GM18907 (cell line): ENCODE results near the gene HADHA.

Experiments
- ATAC-seq: cut with Tn5 transposase; IDR thresholded peaks from one replicate; pipeline ENCODE4 v1.9.1; 2021; ENCODE audit warnings: mild to moderate bottlenecking, moderate library complexity; ENCODE audit not compliant: unreplicated experiment

The HADHA gene

DNA sequence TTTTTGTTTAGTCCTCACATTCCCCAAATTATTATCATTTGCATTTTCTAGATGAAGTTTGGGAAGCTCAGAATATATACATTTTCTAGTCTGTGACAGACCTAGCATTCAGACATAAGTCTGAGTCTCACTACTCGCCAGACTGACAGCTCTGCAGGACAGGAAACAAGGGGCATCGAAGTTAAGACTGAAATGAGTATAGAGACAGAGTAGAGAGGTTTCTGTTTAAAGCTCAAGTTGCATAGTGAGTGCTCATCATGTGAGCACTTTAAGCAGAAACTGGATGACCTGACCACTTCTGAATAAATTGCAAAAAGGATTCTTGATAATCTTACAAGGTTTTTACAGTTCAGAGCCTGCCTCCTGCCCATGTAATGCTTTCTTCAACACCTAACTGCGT is 1.4 kb upstream of the HADHA start:
- ATAC-seq = peak; percentile 56

DNA sequence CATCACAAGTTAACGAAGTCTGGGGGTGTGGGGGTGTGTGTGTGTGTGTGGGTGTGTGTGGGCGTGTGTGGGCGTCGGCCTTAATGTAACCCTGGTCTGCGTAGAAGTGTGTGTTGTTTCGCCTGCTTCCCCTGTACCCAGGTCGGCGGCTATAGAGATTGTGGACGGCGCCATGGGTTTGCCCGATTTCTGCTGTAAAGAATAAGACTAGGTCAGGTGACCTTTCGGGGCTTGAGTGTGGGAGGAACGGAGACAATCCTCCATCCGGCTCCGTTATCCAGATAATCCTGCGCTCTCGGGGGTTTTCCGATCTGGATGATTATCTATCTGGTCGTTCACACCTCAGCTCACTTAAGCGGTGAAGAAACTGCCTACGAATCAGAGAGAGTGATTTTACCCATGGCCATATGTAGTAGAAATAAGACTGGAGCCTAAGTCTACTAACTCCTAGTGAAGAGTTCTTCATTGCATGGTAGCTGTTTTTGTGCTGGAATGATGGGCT is 850 bp upstream of the HADHA start:
- ATAC-seq = peak; percentile 18

DNA sequence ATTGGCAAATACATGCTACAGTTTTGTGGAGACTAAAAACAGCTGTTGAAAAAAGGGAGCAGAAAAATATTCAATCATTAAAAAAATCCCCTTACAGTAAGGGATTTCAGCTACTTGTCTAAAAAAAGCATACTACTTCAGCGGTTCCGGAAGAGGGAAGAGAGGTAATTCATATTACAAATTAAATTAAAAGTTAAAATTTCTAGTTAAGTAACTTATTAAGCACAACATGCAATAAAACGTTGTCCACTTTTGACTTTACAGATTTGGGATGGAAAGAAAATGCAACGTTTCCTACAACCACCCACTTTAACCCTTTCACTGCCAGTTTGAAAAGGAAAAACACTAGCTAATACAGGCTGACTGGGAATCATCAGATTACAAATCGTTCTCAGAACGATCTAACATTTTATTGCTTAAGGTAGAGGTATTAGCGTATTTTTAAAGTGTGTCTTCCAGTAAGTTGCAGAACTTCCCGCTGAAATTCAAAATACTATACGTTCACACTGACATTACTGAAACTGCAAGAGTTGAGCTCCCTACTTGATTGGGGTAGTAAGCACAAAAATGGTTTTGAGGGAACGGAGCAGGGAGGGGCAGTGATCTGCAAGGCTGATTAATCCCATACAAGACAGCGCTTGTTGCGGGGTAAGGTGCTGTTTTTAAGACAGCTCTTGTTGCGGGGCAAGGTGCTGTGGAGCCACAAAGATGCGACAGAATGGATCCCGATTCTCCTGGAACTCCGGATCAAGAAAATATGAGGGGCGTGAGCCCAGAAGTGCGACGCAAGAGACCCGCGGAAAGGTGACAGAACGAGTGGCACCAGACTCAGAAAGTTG is 743 bp downstream of the HADHA start:
- no peak for ATAC-seq

DNA sequence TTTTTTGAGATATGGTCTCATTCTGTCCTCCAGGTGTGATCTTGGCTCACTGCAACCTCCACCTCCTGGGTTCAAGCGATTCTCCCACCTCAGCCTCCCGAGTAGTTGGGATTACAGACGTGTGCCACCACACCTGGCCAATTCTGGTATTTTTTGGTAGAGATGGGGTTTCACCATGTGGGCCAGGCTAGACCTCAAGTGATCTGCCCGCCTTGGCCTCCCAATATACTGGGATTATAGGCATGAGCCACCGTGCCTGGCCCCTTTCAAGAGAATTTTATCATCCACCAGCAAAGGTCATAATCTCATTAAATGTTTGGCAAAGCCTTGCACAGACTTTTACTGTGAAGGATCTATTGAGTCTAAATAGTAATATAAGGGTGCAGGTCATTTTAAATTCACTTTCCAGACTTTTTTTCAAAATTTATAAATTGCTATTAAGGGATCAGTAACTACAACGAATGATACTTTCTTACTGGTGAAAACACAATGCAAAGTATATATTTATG is 2.5 kb downstream of the HADHA start:
- ATAC-seq = no peak

DNA sequence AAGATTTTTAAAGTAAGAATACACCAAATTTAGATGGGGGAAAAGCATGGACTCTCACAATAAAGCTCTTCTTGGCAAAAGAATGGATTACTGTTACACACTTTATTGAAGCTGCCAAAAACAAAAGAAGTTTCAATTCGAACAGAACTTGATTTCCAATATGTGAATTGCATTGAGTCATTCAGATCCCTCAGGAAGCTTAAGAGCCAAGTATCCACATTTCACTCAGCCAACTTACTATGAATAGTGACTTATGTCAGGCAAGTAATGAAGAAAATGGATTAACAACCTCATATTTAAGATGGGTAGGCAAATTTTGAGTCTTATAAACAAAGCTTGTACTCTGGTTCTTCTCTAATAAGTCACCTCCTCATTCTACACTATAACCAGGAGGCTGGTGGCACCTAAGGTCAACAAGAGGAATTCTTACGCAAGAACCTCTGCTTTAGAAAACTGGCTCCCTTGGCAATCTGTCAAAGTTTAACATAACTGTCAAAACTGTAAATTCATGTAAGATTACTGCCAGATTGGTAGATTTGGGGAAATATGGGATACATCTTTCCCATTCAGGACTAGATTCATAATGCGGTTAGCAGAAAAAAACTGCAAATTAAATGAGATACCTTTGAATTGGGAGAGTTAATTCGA is 6.0 kb downstream of the HADHA start:
- no peak for ATAC-seq

DNA sequence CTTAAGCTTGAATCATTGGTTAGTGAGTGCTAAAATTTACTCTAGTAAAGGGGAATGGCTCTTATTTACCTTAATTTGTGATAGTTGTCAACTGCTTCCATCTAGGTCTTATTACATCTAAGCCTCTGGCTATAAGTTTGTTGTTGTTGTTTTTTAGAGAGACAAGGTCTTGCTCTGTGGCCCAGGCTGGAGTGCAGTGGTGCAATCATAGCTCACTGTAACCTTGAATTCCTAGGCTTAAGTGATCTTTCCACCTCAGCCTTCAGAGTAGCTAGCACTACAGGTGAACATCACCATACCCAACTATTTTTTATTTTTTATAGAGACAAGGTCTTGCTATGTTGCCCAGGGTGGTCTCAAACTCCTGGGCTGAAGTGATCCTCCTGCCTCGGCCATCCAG is 6.6 kb downstream of the HADHA start:
- ATAC-seq = no peak

DNA sequence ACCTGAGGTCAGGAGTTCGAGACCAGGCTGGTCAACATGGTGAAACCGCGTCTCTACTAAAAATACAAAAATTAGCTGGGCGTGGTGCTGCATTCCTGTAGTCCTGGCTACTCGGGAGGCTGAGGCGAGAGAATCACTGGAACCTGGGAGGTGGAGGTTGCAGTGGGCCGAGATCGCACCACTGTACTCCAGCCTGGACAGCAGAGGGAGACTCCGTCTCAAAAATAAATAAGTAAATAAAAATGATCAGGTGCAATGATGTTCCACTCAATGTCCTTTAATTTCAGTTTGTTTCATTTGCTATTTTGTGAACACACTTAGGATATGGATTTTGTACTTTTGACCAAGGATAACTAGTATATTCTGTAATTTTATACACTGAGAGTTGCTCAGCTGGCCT is 9.3 kb downstream of the HADHA start:
- ATAC-seq = no peak

DNA sequence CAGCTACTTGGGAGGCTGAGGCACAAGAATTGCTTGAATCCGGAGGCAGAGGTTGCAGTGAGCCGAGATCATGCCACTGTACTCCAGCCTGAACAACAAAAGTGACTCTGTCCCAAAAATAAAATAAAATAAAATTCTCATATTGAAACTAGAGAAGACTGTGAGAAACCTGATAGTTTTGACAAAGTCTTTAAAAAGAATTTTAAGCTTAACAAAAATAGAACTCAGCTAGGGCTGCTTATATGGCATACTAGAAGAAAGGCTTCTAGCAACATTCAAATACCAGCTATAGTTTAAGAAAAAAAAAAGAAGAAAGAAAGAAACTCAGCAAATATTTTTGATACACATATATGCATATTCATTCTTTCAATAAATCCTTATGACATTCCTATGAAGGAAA is 13.6 kb downstream of the HADHA start:
- ATAC-seq = no peak

DNA sequence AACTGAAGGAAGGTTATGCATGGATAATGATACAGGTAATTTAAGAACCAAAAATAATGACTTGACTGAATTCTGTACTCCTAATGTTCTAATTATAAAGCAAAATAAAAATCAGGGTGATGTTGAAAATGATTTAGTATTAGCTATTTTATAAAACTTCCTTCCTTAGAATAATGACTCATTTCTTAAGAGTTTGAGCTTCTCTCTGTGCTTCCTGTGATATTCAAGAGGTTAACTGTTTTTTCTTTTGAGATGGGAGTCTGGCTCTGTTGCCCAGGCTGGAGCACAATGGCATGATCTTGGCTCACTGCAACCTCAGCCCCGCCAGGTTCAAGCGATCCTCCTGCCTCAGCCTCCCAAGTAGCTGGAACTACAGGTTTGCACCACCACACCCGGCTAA is 14.8 kb downstream of the HADHA start:
- no peak for ATAC-seq

DNA sequence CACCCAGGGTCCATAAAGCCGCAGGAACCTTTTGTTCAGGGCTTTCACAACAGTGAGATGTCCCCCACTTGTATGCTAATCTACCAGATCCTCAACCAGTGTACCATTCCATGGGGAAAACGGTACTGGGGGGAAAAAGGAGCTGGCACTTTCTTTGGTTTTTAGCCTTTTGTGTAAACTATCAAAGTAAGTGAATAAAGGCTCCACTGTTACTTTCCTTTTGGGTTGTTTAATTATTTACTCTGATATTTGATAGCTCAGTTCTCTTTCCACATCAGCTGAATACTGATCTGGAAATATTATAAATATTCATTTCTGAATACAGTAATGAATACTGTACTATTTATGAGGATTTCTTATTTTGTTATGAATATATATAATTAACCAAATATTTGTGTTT is 20.3 kb downstream of the HADHA start:
- ATAC-seq = no peak

DNA sequence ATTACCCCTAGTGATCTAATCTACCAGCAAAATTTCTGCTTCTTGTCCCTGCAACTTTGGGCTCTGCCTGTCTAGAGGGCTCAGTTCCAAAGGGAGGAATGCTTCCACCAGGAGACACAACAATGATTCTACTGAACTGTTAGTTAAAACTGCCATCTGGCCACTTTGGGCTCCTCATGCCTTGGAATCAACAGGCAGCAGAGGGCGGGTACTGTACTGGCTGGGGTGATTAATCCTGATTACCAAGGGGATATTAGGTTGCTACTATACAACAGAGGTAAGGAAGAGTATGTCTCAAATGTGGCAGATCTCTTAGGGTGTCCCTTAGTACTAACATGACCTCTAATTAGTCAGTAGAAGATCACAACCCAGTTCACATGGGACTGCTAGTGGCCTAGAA is 21.4 kb downstream of the HADHA start:
- no peak for ATAC-seq

DNA sequence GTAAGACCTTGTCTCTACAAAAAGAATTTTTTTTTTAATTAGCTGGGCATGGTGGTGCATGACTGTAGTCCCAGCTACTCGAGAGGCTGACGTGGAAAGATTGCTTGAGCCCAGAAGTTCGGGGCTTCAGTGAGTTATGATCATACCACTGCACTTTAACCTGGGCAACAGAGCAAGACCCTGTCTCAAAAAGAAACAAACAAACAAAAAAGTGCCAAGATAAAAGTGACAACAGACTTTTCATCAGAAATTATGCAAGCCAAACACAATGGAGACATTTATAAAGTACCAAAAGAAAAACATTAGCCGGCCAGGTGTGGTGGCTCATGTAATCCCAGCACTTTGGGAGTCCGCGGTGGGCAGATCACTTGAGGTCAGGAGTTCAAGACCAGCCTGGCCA is 26.7 kb downstream of the HADHA start:
- ATAC-seq = no peak

DNA sequence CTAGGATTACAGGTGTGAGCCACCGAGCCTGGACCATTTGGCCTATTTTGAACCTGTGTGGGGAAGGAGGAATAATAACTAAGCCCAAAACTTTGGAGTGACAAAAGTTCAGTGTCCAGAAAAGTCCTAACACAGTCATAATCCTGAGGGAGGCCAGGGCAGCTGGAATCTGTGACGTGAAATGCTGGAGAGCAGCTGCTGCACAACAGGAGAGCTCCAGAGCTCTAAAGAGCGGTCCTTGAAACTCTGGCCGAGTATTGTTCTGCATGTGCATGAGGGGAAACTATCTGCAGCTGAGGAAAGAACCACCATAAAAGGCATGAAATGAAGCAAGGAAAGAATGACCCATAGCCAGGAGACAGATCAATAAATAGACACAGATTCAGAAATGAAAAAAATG is 27.8 kb downstream of the HADHA start:
- no peak for ATAC-seq

DNA sequence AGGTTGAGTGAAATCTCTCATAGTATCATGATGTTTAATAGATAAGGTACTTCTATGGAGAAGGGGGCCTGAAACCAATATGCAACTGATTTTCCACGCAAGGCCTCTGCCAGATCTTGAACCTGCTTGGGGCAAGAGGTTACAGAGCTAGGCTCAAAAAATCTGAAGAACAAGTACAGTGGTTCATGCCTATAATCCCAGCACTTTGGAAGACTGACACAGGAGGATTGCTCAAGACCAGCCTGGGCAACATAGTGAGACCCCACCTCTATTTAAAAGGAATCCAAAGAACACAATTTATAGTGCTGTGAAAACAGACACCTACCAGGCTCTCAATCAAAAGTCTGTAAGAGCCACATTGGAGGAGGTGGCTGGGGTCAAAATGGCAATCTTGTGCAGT is 28.6 kb downstream of the HADHA start:
- ATAC-seq = no peak

DNA sequence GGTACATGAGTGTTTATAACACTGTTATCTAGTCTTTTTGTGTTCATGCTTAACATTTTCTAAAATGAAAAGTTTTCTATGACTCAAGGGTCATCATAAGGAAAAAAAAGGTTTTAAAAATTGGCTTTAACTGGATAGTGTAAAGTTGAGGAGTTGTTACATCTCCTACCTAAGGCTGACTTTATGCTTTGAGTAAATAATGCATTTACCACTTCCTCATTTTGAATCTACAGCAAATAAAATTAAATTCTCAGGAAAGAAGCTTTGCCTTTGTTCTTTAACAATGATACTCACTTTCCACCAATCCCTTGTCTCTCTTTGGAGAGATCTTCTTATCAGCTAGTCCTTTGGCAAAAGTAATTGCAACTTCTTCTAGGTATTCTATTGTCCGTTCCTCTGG is 29.7 kb downstream of the HADHA start:
- no peak for ATAC-seq

DNA sequence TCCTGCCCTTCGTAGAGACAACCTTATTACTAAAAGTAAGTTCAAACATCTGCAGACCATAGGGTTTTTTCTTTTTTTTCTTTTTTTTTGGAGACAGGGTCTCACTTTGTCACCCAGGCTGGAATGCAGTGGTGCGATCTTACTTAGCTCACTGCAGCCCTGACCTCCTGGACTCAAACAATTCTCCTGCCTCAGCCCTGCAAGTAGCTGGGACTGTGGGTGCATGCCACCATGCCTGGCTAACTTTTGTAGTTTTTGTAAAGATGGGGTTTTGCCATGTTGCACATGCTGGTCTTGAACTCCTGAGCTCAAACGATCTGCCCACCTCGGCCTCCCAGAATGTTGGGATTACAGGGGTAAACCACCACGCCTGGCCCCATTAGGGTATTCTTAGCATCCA is 32.4 kb downstream of the HADHA start:
- ATAC-seq = no peak

DNA sequence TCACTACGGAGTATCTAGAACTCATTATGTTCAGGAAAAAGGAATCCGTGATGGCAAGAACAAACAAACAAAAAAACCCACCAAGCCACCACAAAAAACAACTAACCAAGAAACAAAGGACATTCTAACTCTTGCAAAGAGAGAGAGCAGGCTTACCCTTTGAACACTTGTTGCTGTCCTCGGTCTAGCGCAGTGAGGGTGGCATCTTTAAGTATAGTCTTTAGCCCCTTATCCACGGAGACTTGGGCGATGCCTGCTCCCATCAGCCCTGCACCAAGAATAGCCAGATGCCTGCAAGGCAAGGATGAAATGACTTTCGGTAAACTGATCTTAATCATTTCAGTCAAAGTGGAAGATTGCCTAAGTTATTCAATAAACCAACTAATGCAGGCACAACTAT is 40.5 kb downstream of the HADHA start:
- no peak for ATAC-seq

DNA sequence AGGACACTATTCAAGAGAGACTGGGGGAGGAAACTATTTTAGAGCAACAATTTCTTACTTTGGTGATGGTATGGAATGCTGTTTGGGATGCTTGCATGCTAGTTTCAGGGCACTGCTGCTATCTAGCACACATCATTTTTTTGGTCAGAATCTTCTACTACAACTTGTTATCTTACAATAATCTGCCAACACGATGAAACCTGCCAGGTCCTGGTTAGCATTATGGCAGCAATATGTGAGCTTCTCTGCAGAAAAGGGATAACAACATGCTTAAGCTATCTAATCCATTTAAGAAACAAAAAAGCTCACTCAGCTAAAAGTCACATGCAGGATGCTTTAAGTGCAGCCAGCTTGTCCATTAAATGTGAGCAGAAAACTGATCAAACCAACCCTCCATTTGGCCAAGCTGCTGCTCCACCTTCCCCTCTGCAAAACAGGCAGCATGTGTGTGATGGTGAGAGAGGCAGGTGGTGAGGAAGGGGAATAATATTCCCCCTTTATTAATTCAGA is 41.4 kb downstream of the HADHA start:
- no peak for ATAC-seq

DNA sequence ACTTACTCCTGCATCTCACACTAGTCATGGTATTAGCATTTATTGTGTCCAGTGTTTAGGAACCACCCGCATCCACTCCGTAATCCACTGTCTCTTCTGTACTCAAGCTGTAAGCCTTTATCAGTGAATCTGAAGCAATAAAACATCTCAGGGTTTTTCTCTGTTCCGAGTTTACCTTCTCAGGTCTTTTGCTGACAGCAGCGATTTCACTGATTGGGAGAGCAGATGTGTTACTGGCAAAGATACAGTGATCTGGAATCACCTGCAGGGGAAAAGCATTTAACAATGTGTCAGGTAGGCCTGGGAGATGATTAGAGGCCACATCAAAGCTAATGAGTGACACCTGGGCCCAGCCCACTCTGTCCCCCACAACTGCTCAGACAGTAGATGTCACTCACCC is 46.9 kb downstream of the HADHA start:
- ATAC-seq = no peak

DNA sequence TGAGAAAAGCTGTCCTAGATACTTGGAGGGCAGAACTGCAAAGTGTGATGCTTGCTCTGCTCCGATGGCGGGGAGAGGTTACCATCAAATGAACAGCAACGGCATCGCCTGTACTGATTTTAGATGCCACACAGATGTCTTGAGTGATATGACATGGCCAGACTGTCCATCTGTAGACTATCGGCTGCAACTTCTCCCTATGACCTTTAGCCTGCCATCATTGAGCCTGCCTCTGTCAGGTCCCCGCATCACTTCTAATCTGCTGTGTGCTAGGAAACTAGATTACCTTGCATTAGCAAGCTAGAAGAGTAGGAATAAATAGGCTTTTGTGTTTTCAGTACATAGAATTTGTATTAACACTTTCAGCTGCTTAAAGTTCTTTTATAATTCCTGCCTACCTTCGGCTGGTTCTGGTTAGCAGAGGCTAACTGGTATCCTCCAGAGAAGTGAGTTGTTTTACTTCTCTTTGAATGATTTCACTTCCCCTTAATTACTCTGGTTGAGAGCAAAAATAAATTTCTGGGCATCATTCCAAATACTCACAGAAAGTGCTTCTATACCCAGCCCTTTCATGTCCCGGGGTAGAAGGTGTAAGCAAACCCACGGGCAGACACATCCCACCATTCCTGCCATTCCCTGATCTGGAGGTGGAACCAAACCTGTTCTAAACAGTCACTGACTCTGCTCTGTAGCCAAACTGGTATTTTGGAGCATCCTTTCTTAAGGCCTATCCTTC is 47.6 kb downstream of the HADHA start:
- no peak for ATAC-seq
